SK-N-SH treated with all-trans-retinoic acid at 6 μM for 48 hours (cell line): ENCODE results near the gene VPS13A.

ENCODE experiments used
- ATAC-seq: fragments of 200-7000 bp; cut with Tn5 transposase; 3 replicates; pipeline ENCODE4 v1.9.1; 2020; ENCODE audit warnings: mild to moderate bottlenecking, moderate library complexity
- ARNTL ChIP-seq: fragments of 450-650 bp; formaldehyde crosslinking; IDR thresholded peaks from 2 replicates; pipeline ENCODE4 v1.5.0; 2020; ENCODE audit warnings: low read depth, mild to moderate bottlenecking, moderate library complexity, borderline replicate concordance
- BACH2 ChIP-seq: fragments of 250-450 bp; sonication (Bioruptor Pico); IDR thresholded peaks from 2 replicates; pipeline ENCODE4 v1.9.0; 2021; ENCODE audit warnings: mild to moderate bottlenecking, borderline replicate concordance
- CSDC2 ChIP-seq: fragments of 250-450 bp; sonication (Bioruptor Pico); IDR thresholded peaks from 2 replicates; pipeline ENCODE4 v1.5.0; 2020; ENCODE audit warnings: mild to moderate bottlenecking, moderate library complexity
- ESRRG ChIP-seq: fragments of 250-450 bp; sonication (Bioruptor Pico); IDR thresholded peaks from 2 replicates; pipeline ENCODE4 v1.6.1; 2021; ENCODE audit warnings: mild to moderate bottlenecking
- ISL1 ChIP-seq: fragments of 250-450 bp; sonication (Bioruptor Pico); IDR thresholded peaks from 2 replicates; pipeline ENCODE4 v2.1.2; 2022; ENCODE audit warnings: mild to moderate bottlenecking, moderate library complexity
- OSR1 ChIP-seq: fragments of 250-450 bp; sonication (Bioruptor Pico); IDR thresholded peaks from 2 replicates; pipeline ENCODE4 v1.8.0; 2022; ENCODE audit warnings: moderate library complexity, mild to moderate bottlenecking, inconsistent platforms
- PPARA ChIP-seq: fragments of 250-450 bp; sonication (Bioruptor Pico); IDR thresholded peaks from 2 replicates; pipeline ENCODE4 v1.5.0; 2020; ENCODE audit warnings: mild to moderate bottlenecking, borderline replicate concordance
- RARB ChIP-seq: fragments of 250-450 bp; sonication (Bioruptor Pico); IDR thresholded peaks from 2 replicates; pipeline ENCODE4 v1.8.0; 2021; ENCODE audit warnings: mild to moderate bottlenecking, moderate library complexity
- SNAI2 ChIP-seq: fragments of 250-450 bp; sonication (Bioruptor Pico); IDR thresholded peaks from 2 replicates; pipeline ENCODE4 v1.5.0; 2020; ENCODE audit warnings: mild to moderate bottlenecking, moderate library complexity
- TCF4 ChIP-seq: fragments of 250-450 bp; sonication (Bioruptor Pico); IDR thresholded peaks from 2 replicates; pipeline ENCODE4 v1.8.0; 2021; ENCODE audit warnings: mild to moderate bottlenecking, moderate library complexity, borderline replicate concordance
- TOX ChIP-seq: fragments of 250-450 bp; sonication (Bioruptor Pico); IDR thresholded peaks from 2 replicates; pipeline ENCODE4 v1.8.0; 2021; ENCODE audit warnings: mild to moderate bottlenecking, moderate library complexity, borderline replicate concordance
- ZC3H10 ChIP-seq: fragments of 250-450 bp; sonication (Bioruptor Pico); IDR thresholded peaks from 2 replicates; pipeline ENCODE4 v1.5.1; 2021; ENCODE audit warnings: mild to moderate bottlenecking, moderate library complexity
- ZFP3 ChIP-seq: fragments of 250-450 bp; sonication (Bioruptor Pico); IDR thresholded peaks from 2 replicates; pipeline ENCODE4 v1.5.0; 2020; ENCODE audit warnings: mild to moderate bottlenecking, moderate library complexity
- ZFP30 ChIP-seq: fragments of 450-650 bp; formaldehyde crosslinking; IDR thresholded peaks from 2 replicates; pipeline ENCODE4 v1.5.0; 2022; ENCODE audit warnings: mild to moderate bottlenecking, moderate library complexity
- ZNF565 ChIP-seq: fragments of 450-650 bp; formaldehyde crosslinking; conservative IDR thresholded peaks from 2 replicates; pipeline ENCODE4 v1.5.0; 2020; ENCODE audit warnings: low read depth, mild to moderate bottlenecking, moderate library complexity
- ZNF70 ChIP-seq: fragments of 450-650 bp; formaldehyde crosslinking; IDR thresholded peaks from 2 replicates; pipeline ENCODE4 v1.5.0; 2020; ENCODE audit warnings: mild to moderate bottlenecking, moderate library complexity
- ZNF8 ChIP-seq: fragments of 450-650 bp; formaldehyde crosslinking; IDR thresholded peaks from 2 replicates; pipeline ENCODE4 v1.5.0; 2020; ENCODE audit warnings: mild to moderate bottlenecking, moderate library complexity
- TF ChIP-seq, protein P1 (sequence below): fragments of 250-450 bp; sonication (Bioruptor Pico); IDR thresholded peaks from 2 replicates; pipeline ENCODE4 v1.5.1; 2020; ENCODE audit warnings: low read depth, mild to moderate bottlenecking, moderate library complexity
- TF ChIP-seq, protein P2 (sequence below): fragments of 250-450 bp; sonication (Bioruptor Pico); IDR thresholded peaks from 2 replicates; pipeline ENCODE4 v1.5.0; 2020; ENCODE audit warnings: mild to moderate bottlenecking, moderate library complexity
- TF ChIP-seq, protein P3 (sequence below): fragments of 250-450 bp; sonication (Bioruptor Pico); IDR thresholded peaks from 2 replicates; pipeline ENCODE4 v1.5.1; 2021; ENCODE audit warnings: mild to moderate bottlenecking, moderate library complexity
- TF ChIP-seq, protein P4 (sequence below): fragments of 250-450 bp; sonication (Bioruptor Pico); IDR thresholded peaks from 2 replicates; pipeline ENCODE4 v1.8.0; 2020; ENCODE audit warnings: mild to moderate bottlenecking, moderate library complexity, borderline replicate concordance

The VPS13A gene

DNA sequence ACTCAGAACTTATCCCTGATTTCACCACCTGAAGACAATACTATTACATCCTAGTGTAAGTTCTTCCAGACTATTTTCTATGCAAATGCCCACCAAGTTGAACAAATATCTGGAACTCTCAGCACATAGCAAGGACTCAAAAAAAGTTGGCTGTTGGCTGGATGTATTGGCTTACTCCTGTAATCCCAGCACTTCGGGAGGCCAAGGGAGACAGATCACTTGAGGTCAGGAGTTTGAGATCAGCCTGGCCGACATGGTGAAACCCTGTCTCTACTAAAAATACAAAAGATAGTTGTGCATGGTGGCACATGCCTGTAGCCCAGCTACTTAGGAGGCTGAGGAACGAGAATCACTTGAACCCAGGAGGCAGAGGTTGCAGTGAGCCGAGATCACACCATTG, 15.0 kb upstream of the VPS13A start:
- ATAC-seq = no peak
- TF ChIP-seq, protein P1, sequence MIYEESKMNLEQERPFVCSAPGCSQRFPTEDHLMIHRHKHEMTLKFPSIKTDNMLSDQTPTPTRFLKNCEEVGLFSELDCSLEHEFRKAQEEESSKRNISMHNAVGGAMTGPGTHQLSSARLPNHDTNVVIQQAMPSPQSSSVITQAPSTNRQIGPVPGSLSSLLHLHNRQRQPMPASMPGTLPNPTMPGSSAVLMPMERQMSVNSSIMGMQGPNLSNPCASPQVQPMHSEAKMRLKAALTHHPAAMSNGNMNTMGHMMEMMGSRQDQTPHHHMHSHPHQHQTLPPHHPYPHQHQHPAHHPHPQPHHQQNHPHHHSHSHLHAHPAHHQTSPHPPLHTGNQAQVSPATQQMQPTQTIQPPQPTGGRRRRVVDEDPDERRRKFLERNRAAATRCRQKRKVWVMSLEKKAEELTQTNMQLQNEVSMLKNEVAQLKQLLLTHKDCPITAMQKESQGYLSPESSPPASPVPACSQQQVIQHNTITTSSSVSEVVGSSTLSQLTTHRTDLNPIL (CRISPR knock-in tag) = no peak
- TF ChIP-seq ZFP3 (CRISPR knock-in tag) (no peak), ZNF565 (CRISPR knock-in tag) (no peak)

DNA sequence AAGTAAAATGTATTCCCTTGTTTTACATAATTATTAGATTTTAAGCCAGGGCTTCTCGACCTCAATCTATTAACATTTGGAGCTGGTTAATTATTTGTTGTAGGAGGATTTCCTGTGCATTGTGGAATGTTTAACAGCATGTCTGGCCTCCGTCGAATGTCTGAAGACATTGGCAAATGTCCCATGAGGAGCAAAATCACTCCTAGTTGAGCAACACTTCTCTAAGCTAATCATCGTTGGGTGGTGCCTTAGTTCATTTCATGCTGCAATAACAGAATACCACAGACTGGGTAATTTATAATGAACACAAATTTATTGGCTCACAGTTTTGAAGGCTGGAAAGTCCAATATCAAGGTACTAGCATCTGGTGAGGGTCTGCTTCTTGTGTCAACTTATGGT, 13.4 kb upstream of the VPS13A start:
- TF ChIP-seq SNAI2 = no peak
- TF ChIP-seq, protein P1 (CRISPR knock-in tag) = no peak
- TF ChIP-seq ISL1 (CRISPR knock-in tag) = 0 out of 2 replicates have a peak, but pooled peaks have one; percentile 24
- TF ChIP-seq, all 23 proteins: peak for 1
- no peak for ATAC-seq

DNA sequence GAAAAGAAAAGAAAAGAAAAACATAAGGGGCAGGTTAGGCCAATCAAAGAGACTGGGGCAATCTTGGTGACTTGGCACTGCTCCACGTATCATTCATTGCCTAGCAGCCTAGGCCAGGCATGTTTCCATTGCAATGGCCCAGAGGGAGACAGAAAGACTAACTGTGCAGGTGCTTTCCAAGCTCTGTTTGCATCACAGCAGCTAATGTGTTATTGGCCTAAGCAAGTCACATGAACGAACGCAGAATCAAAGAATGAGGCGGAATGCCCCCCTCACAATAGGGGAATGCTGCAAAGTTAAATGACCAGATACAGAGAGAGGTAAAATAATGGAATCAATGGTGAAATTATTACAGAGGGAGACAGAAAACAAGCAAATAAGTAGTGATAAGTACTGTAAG, 11.1 kb upstream of the VPS13A start:
- TF ChIP-seq ZNF70 (CRISPR knock-in tag) (no peak), PPARA (CRISPR knock-in tag) (no peak), ZFP30 (CRISPR knock-in tag) (no peak), ISL1 (CRISPR knock-in tag) (no peak), TOX (CRISPR knock-in tag) (no peak), RARB (no peak), ESRRG (CRISPR knock-in tag) (no peak), OSR1 (CRISPR knock-in tag) (no peak), ZC3H10 (CRISPR knock-in tag) (no peak), TCF4 (CRISPR knock-in tag) (no peak), ARNTL (no peak), ZNF8 (CRISPR knock-in tag) (no peak), SNAI2 (no peak), BACH2 (CRISPR knock-in tag) (no peak), ZNF565 (CRISPR knock-in tag) (no peak), CSDC2 (CRISPR knock-in tag) (no peak)
- TF ChIP-seq, protein P1 (CRISPR knock-in tag) = no peak
- TF ChIP-seq, protein P2, sequence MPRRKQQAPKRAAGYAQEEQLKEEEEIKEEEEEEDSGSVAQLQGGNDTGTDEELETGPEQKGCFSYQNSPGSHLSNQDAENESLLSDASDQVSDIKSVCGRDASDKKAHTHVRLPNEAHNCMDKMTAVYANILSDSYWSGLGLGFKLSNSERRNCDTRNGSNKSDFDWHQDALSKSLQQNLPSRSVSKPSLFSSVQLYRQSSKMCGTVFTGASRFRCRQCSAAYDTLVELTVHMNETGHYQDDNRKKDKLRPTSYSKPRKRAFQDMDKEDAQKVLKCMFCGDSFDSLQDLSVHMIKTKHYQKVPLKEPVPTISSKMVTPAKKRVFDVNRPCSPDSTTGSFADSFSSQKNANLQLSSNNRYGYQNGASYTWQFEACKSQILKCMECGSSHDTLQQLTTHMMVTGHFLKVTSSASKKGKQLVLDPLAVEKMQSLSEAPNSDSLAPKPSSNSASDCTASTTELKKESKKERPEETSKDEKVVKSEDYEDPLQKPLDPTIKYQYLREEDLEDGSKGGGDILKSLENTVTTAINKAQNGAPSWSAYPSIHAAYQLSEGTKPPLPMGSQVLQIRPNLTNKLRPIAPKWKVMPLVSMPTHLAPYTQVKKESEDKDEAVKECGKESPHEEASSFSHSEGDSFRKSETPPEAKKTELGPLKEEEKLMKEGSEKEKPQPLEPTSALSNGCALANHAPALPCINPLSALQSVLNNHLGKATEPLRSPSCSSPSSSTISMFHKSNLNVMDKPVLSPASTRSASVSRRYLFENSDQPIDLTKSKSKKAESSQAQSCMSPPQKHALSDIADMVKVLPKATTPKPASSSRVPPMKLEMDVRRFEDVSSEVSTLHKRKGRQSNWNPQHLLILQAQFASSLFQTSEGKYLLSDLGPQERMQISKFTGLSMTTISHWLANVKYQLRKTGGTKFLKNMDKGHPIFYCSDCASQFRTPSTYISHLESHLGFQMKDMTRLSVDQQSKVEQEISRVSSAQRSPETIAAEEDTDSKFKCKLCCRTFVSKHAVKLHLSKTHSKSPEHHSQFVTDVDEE = no peak
- TF ChIP-seq, protein P3, sequence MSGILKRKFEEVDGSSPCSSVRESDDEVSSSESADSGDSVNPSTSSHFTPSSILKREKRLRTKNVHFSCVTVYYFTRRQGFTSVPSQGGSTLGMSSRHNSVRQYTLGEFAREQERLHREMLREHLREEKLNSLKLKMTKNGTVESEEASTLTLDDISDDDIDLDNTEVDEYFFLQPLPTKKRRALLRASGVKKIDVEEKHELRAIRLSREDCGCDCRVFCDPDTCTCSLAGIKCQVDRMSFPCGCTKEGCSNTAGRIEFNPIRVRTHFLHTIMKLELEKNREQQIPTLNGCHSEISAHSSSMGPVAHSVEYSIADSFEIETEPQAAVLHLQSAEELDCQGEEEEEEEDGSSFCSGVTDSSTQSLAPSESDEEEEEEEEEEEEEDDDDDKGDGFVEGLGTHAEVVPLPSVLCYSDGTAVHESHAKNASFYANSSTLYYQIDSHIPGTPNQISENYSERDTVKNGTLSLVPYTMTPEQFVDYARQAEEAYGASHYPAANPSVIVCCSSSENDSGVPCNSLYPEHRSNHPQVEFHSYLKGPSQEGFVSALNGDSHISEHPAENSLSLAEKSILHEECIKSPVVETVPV (CRISPR knock-in tag) = no peak
- TF ChIP-seq, protein P4, sequence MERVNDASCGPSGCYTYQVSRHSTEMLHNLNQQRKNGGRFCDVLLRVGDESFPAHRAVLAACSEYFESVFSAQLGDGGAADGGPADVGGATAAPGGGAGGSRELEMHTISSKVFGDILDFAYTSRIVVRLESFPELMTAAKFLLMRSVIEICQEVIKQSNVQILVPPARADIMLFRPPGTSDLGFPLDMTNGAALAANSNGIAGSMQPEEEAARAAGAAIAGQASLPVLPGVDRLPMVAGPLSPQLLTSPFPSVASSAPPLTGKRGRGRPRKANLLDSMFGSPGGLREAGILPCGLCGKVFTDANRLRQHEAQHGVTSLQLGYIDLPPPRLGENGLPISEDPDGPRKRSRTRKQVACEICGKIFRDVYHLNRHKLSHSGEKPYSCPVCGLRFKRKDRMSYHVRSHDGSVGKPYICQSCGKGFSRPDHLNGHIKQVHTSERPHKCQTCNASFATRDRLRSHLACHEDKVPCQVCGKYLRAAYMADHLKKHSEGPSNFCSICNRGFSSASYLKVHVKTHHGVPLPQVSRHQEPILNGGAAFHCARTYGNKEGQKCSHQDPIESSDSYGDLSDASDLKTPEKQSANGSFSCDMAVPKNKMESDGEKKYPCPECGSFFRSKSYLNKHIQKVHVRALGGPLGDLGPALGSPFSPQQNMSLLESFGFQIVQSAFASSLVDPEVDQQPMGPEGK (CRISPR knock-in tag) = no peak
- no peak for ATAC-seq
